Bronchial epithelial cell (primary cell): ENCODE measurements around the gene ZNF750. TPM values are rescaled to one million over a fixed set of nuclear protein-coding genes. Genes with fewer than 3 reads are reported as not detected.

Source experiments
- DNase-seq: peaks from one replicate; pipeline ENCODE4 v3.0.0-alpha.2; 2010; ENCODE audit warnings: low read depth
- FAIRE-seq: peaks from 2 replicates; lab custom pipeline; 2011; peaks lifted over from hg19 to GRCh38; lab: Jason Lieb, UNC
- H3K27me3 ChIP-seq: 2 replicates; pipeline ENCODE4 v1.5.1; 2011; ENCODE audit warnings: low read length; ENCODE audit not compliant: control insufficient read depth, insufficient read depth
- H3K36me3 ChIP-seq: 2 replicates; pipeline ENCODE4 v1.5.1; 2011; ENCODE audit warnings: low read length; ENCODE audit not compliant: control insufficient read depth, insufficient read depth
- H3K4me3 ChIP-seq: 2 replicates; pipeline ENCODE4 v1.5.1; 2011; ENCODE audit warnings: mild to moderate bottlenecking, low read depth, low read length, control low read depth
- total RNA-seq: library from RNA; depleted of rRNA; stranded (reverse); fragments of >200 nt; gene quantifications from 2 replicates; pipeline ENCODE4 v1.2.1, GENCODE V29; 2014
- TF ChIP-seq, protein P1 (sequence below): IDR thresholded peaks from 2 replicates; pipeline ENCODE4 v1.5.1; 2011; ENCODE audit warnings: mild to moderate bottlenecking, moderate library complexity, low read length, control low read depth, inconsistent platforms; ENCODE audit not compliant: insufficient read depth, severe bottlenecking

The ZNF750 gene
- total RNA-seq, 1 donor from 2014 or later, result 3.2 TPM

DNA sequence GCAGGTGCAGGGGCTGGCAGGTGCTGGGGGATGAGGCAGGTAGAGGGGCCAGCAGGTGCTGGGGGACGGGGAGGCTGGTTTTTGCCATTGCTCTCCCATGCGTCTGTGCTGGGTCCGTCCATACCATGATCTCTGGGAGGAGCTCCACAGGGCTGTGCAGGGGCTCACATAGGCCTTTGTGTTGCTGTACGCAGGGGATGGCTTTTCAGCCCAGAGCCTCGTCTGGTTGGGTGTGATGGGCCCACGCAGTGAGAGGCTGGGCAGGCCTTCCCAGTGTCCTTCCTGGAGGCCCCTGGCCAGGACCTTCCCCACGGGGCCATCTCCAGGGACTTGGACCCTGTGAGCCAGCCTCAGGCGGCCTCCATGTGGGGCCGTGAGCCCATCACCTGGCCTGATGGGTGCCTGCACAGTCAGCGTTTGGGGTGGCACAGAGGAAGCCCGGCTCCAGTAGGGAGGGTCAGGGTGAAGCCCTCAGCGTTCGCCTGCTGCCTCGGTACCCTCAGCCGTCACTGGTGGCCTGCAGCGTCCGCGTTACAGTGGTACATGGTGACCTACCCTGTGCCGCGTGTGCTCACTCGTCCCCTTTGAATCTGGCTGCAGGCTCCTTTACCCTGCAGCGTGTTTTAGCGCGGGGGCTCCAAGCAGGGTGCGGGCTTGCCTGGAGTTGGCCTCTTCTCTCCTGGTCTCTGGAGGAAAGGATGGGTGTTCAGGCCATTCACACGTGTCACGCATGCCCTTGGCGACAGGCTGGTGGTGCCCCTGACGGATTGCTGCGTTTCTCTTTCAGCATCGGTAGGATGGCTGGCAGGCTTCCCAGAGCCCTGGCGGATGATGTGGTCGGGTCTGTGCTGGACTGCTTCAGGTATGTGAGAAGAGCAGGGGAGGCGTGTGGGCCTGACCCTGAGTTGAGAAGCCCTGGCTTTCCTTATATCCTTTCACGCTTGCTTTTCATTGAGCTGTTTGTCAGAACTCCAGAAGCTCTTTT lies 30.6 kb downstream of the ZNF750 start:
- no peak for DNase-seq
- H3K4me3 ChIP-seq, result no peak overlapping the region
- FAIRE-seq, result no peak
- H3K36me3 ChIP-seq, result peaks cover 6% of the 10 kb centered on the region
- TF ChIP-seq, protein P1, sequence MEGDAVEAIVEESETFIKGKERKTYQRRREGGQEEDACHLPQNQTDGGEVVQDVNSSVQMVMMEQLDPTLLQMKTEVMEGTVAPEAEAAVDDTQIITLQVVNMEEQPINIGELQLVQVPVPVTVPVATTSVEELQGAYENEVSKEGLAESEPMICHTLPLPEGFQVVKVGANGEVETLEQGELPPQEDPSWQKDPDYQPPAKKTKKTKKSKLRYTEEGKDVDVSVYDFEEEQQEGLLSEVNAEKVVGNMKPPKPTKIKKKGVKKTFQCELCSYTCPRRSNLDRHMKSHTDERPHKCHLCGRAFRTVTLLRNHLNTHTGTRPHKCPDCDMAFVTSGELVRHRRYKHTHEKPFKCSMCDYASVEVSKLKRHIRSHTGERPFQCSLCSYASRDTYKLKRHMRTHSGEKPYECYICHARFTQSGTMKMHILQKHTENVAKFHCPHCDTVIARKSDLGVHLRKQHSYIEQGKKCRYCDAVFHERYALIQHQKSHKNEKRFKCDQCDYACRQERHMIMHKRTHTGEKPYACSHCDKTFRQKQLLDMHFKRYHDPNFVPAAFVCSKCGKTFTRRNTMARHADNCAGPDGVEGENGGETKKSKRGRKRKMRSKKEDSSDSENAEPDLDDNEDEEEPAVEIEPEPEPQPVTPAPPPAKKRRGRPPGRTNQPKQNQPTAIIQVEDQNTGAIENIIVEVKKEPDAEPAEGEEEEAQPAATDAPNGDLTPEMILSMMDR, result no peak
- H3K27me3 ChIP-seq, result no peaks in the 10 kb centered on the region

DNA sequence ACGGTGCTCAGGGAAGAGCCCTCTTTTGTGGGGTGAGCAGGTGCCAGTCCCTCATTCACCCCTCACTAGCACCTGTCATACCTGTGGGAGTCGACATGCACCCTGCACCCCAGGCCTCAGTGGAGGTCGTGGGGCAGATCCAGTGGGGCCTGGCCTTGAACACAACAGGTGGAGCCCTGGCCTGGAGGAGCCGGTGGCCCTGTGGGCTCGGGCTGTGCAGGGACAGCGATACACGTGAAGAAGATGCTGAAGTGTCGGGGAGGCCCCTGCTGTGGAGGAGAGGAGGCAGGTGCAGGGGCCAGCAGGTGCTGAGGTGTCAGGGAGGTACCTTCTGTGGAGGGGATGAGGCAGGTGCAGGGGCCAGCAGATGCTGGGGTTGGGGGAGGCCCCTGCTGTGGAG lies 31.8 kb downstream of the ZNF750 start:
- peaks cover 6% of the 10 kb centered on the region for H3K36me3 ChIP-seq
- FAIRE-seq, result no peak
- TF ChIP-seq, protein P1, result no peak
- no peak overlapping the region for H3K4me3 ChIP-seq
- H3K27me3 ChIP-seq, result no peaks in the 10 kb centered on the region
- no peak for DNase-seq

DNA sequence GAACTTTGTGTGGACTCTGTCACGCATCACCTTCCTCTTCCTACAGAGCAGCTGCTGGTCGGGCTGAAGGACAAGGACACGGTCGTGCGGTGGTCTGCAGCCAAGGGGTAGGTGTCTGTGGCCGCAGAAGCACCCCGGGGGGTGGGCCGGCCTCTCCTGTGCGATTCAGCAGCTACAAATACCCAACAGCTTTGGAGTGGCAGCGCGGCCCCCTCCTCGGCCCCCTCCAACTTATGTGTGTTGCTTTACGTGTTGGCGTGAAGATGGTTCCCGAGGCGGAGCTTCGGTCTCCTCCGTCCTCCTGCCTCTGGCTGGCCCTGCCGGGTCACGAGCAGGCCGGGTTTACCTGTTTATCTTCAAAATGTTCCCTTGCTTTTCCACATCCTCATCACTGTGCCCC lies 32.3 kb downstream of the ZNF750 start:
- no peak overlapping the region for H3K4me3 ChIP-seq
- peaks cover 6% of the 10 kb centered on the region for H3K36me3 ChIP-seq
- FAIRE-seq (no peak), DNase-seq (no peak)
- TF ChIP-seq, protein P1, result no peak
- no peaks in the 10 kb centered on the region for H3K27me3 ChIP-seq

DNA sequence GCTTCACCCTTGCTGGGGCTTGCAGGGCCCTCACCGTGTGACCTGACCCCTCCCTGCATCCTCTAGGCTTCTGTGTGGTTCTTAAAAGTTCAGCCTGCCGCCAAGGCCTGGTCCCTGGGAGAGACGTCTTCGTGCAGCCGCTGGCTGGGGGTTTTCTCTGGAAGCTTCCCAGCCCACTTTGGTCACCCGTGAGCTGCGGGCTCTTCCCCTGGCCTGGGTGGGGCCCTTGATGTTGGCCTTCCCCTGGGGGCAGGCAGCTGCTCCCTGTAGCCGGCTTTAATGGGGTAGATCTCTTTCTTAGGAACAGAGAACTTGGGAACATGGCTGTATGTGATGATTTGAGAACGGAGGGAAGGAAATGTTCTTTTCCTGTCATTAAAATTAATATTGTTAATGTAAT lies 32.7 kb downstream of the ZNF750 start:
- no peak overlapping the region for H3K4me3 ChIP-seq
- FAIRE-seq (no peak), DNase-seq (no peak)
- H3K36me3 ChIP-seq, result peaks cover 6% of the 10 kb centered on the region
- no peaks in the 10 kb centered on the region for H3K27me3 ChIP-seq
- TF ChIP-seq, protein P1, result no peak

DNA sequence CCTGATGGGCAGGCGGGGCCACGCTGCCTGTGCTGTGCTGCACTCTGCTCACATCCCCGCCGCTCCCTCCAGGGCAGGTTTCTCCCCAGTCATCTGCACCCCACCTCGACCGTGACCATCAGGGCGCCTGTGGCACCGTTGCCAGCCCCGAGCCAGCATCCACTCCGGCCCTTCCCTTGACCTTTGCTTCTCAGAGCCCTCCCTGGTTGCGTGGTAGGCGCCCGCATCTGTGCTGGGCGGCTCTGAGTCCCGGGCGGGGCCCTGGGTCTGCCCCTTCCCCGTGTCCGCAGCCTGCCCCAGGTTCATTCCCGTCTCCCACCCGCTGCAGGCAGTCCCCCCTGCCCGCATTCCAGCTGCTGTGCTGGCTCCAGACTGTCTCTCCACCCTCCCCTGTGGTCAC lies 33.2 kb downstream of the ZNF750 start:
- no peak overlapping the region for H3K4me3 ChIP-seq
- H3K36me3 ChIP-seq, result peaks cover 6% of the 10 kb centered on the region
- no peaks in the 10 kb centered on the region for H3K27me3 ChIP-seq
- DNase-seq (no peak), FAIRE-seq (no peak)
- TF ChIP-seq, protein P1, result no peak
